A673 (cell line): ENCODE data around the gene MUS81. TPM values are rescaled to one million over a fixed set of nuclear protein-coding genes. Genes with fewer than 3 reads are reported as not detected.

Experiments used
- BruUV-seq: library from RNA; stranded (reverse); fragments of 400-500 nt; replicated peaks from 2 replicates; lab custom pipeline; 2021; lab: Mats Ljungman, UMichigan
- CTCF ChIA-PET: fragments of 300-600 bp; sonication (Branson Sonifier 250); formaldehyde crosslinking; loops from one replicate; lab custom pipeline; 2022; ENCODE audit warnings: antibody characterized with exemption; lab: Charles Lee
- POLR2A ChIA-PET: fragments of 300-600 bp; sonication (Branson Sonifier 250); formaldehyde crosslinking; loops from one replicate; lab custom pipeline; 2022; ENCODE audit warnings: antibody characterized with exemption; ENCODE audit not compliant: low non-redundant PET; lab: Charles Lee
- DNase-seq: peaks from one replicate; pipeline ENCODE4 v3.0.0-alpha.2; 2015; ENCODE audit warnings: low spot score
- H3K27ac ChIP-seq: fragments of 200-600 bp; sonication (generic); 2 replicates; pipeline ENCODE4 v1.5.1; 2016; ENCODE audit warnings: mixed run types, low read depth, mild to moderate bottlenecking, mixed read lengths, antibody characterized with exemption, low read length; ENCODE audit not compliant: poor library complexity, severe bottlenecking
- H3K27me3 ChIP-seq: fragments of 200-600 bp; sonication (generic); replicated peaks from 2 replicates; pipeline ENCODE4 v1.6.1; 2017; ENCODE audit warnings: mixed run types, low read depth, mild to moderate bottlenecking, mixed read lengths, antibody characterized with exemption, low read length; ENCODE audit not compliant: insufficient read depth, poor library complexity
- H3K36me3 ChIP-seq: fragments of 200-600 bp; sonication (generic); 2 replicates; pipeline ENCODE4 v1.6.1; 2016; ENCODE audit warnings: mixed run types, mild to moderate bottlenecking, mixed read lengths, antibody characterized with exemption, low read length; ENCODE audit not compliant: insufficient read depth, poor library complexity, severe bottlenecking
- H3K4me1 ChIP-seq: fragments of 200-600 bp; sonication (generic); 2 replicates; pipeline ENCODE4 v1.6.1; 2017; ENCODE audit warnings: mixed run types, mild to moderate bottlenecking, mixed read lengths, antibody characterized with exemption, low read length; ENCODE audit not compliant: insufficient read depth, poor library complexity, severe bottlenecking
- H3K4me3 ChIP-seq: fragments of 200-600 bp; sonication (generic); 2 replicates; pipeline ENCODE4 v1.5.1; 2016; ENCODE audit warnings: low read depth, mixed run types, mild to moderate bottlenecking, mixed read lengths, low read length; ENCODE audit not compliant: poor library complexity, severe bottlenecking
- H3K9me3 ChIP-seq: fragments of 200-600 bp; sonication (generic); 2 replicates; pipeline ENCODE4 v1.6.1; 2016; ENCODE audit warnings: mixed run types, low read depth, mild to moderate bottlenecking, mixed read lengths, antibody characterized with exemption, low read length; ENCODE audit not compliant: poor library complexity, severe bottlenecking
- EZH2 ChIP-seq: fragments of 200-600 bp; sonication (generic); IDR thresholded peaks from 2 replicates; pipeline ENCODE4 v1.6.1; 2017; ENCODE audit warnings: borderline replicate concordance, low read depth, mild to moderate bottlenecking, mixed read lengths, antibody characterized with exemption, low read length; ENCODE audit not compliant: poor library complexity, severe bottlenecking
- intact Hi-C: fragments of 100-400 bp; cut with micrococcal nuclease; formaldehyde crosslinking; loops from one replicate; pipeline ENCODE4 v1.10.0; 2022; ENCODE audit not compliant: unreplicated experiment
- total RNA-seq: library from RNA; stranded (reverse); gene quantifications from 2 replicates; pipeline ENCODE4 v1.2.3, GENCODE V29; 2021
- TF ChIP-seq, protein P1 (sequence below): fragments of 300-800, 200-600 bp; sonication (generic); conservative IDR thresholded peaks from 2 replicates; pipeline ENCODE4 v1.5.1; 2017; ENCODE audit warnings: low read depth, mild to moderate bottlenecking, antibody characterized with exemption, low read length, moderate library complexity, mixed read lengths

MUS81 gene
- total RNA-seq, 1 experiment from 2014 or later = 77.4 TPM

GRCh38 chr11:65911682-65912568, 51.7 kb downstream of the MUS81 start:
- TF ChIP-seq, protein P1, sequence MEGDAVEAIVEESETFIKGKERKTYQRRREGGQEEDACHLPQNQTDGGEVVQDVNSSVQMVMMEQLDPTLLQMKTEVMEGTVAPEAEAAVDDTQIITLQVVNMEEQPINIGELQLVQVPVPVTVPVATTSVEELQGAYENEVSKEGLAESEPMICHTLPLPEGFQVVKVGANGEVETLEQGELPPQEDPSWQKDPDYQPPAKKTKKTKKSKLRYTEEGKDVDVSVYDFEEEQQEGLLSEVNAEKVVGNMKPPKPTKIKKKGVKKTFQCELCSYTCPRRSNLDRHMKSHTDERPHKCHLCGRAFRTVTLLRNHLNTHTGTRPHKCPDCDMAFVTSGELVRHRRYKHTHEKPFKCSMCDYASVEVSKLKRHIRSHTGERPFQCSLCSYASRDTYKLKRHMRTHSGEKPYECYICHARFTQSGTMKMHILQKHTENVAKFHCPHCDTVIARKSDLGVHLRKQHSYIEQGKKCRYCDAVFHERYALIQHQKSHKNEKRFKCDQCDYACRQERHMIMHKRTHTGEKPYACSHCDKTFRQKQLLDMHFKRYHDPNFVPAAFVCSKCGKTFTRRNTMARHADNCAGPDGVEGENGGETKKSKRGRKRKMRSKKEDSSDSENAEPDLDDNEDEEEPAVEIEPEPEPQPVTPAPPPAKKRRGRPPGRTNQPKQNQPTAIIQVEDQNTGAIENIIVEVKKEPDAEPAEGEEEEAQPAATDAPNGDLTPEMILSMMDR = peak; percentile 63
- no peak for TF ChIP-seq EZH2
- no peaks in the 10 kb centered on the region for H3K27me3 ChIP-seq
- H3K36me3 ChIP-seq = no peaks in the 10 kb centered on the region
- no peak overlapping the region for H3K4me3 ChIP-seq
- ChIA-PET POLR2A (no interaction called here), CTCF (interaction anchor here (0.6 to 2.9 kb wide), 4 partner anchors 24 to 374 kb away, joined by 3 to 31 read pairs (median 8); partner anchors contain the start of gene FIBP)
- peak overlapping the region; percentile 53 for H3K27ac ChIP-seq
- no peaks in the 10 kb centered on the region for H3K9me3 ChIP-seq
- intact Hi-C loops = no loop called here
- peak; percentile 90 for DNase-seq
- BruUV-seq = no TSS peak
- H3K4me1 ChIP-seq = peaks cover 34% of the 10 kb centered on the region

- Histone ChIP-seq H3K9me3 (no peaks in the 10 kb centered on the region), H3K27me3 (no peaks in the 10 kb centered on the region), H3K36me3 (no peaks in the 10 kb centered on the region), H3K4me3 (no peak overlapping the region), H3K27ac (no peak overlapping the region), H3K4me1 (peaks cover 42% of the 10 kb centered on the region)
- DNase-seq = no peak
- no peak for TF ChIP-seq EZH2
- TF ChIP-seq, protein P1 = no peak
- no TSS peak for BruUV-seq
- intact Hi-C loops = no loop called here
- ChIA-PET POLR2A (no interaction called here), CTCF (interaction anchor here (2.9 kb wide), 1 partner anchor 25 kb away, joined by 31 read pairs; the partner anchor contains the start of gene FIBP)
Measured at GRCh38 chr11:65912845-65913244, 52.6 kb downstream of the MUS81 start.

GRCh38 chr11:65915101-65915820, 55.0 kb downstream of the MUS81 start:
- POLR2A ChIA-PET = no interaction called here
- Histone ChIP-seq H3K36me3 (no peaks in the 10 kb centered on the region), H3K9me3 (no peaks in the 10 kb centered on the region), H3K27ac (peak overlapping the region; percentile 64), H3K4me1 (peaks cover 45% of the 10 kb centered on the region), H3K27me3 (no peaks in the 10 kb centered on the region), H3K4me3 (no peak overlapping the region)
- no TSS peak for BruUV-seq
- no peak for DNase-seq
- CTCF ChIA-PET = interaction anchor here (1.3 to 2.5 kb wide), 2 partner anchors 26 to 135 kb away, joined by 4 to 22 read pairs; partner anchors contain the start of gene FIBP
- intact Hi-C loops = no loop called here
- TF ChIP-seq, protein P1 = no peak
- no peak for TF ChIP-seq EZH2
